SK-MEL-5 (cell line): ENCODE measurements around the gene TMEM43. TPM values are rescaled to one million over a fixed set of nuclear protein-coding genes. Genes with fewer than 3 reads are reported as not detected.

ENCODE experiments used
- DNase-seq: peaks from one replicate; pipeline ENCODE4 v3.0.0-alpha.2; 2016; ENCODE audit warnings: low read depth, low spot score
- in situ Hi-C: cut with HindIII; loops from 2 replicates; pipeline ENCODE4 v1.10.0; 2016; ENCODE audit warnings: low sequenced_read_pairs, high pct_unique_total_duplicates, low pct_unique_long_range_greater_than_20kb
- total RNA-seq: library from RNA; depleted of rRNA; stranded (reverse); fragments of >200 nt; shearing (Covaris generic); gene quantifications from 2 replicates; pipeline ENCODE4 v1.2.3, GENCODE V29; 2014

TMEM43 gene
- total RNA-seq, 1 experiment from 2014 or later = 58.2 TPM

GRCh38 chr3:14144423-14145075, 19.7 kb downstream of the TMEM43 start:
- in situ Hi-C loops = no loop called here
- peak; percentile 87 for DNase-seq

- DNase-seq = no peak
- in situ Hi-C loops = no loop called here
These were observed 20.4 kb downstream of the TMEM43 start for GRCh38 chr3:14145236-14145635.

GRCh38 chr3:14145670-14146380, 21.0 kb downstream of the TMEM43 start:
- in situ Hi-C loops = no loop called here
- no peak for DNase-seq

- DNase-seq = no peak
- in situ Hi-C loops = no loop called here
These were observed 21.7 kb downstream of the TMEM43 start for GRCh38 chr3:14146381-14147065.

GRCh38 chr3:14147066-14147435, 22.2 kb downstream of the TMEM43 start:
- no peak for DNase-seq
- in situ Hi-C loops = no loop called here

GRCh38 chr3:14147617-14148016, 22.8 kb downstream of the TMEM43 start:
- DNase-seq = no peak
- in situ Hi-C loops = no loop called here

GRCh38 chr3:14148041-14148985, 23.5 kb downstream of the TMEM43 start:
- in situ Hi-C loops = no loop called here
- peak; percentile 27 for DNase-seq

GRCh38 chr3:14150078-14150477, 25.2 kb downstream of the TMEM43 start:
- no peak for DNase-seq
- in situ Hi-C loops = no loop called here

- in situ Hi-C loops = no loop called here
- DNase-seq = no peak
These were observed 25.8 kb downstream of the TMEM43 start for GRCh38 chr3:14150491-14151230.

- in situ Hi-C loops = no loop called here
- DNase-seq = no peak
These were observed 26.7 kb downstream of the TMEM43 start for GRCh38 chr3:14151471-14152083.

- DNase-seq = peak; percentile 28
- in situ Hi-C loops = no loop called here
These were observed 27.5 kb downstream of the TMEM43 start for GRCh38 chr3:14152233-14152962.

- in situ Hi-C loops = no loop called here
- no peak for DNase-seq
These were observed 28.1 kb downstream of the TMEM43 start for GRCh38 chr3:14152963-14153355.

GRCh38 chr3:14153663-14154062, 28.8 kb downstream of the TMEM43 start:
- in situ Hi-C loops = no loop called here
- DNase-seq = no peak

GRCh38 chr3:14154276-14154675, 29.4 kb downstream of the TMEM43 start:
- in situ Hi-C loops = no loop called here
- DNase-seq = no peak

GRCh38 chr3:14154895-14155440, 30.1 kb downstream of the TMEM43 start:
- DNase-seq = no peak
- in situ Hi-C loops = no loop called here

GRCh38 chr3:14156201-14156600, 31.3 kb downstream of the TMEM43 start:
- in situ Hi-C loops = no loop called here
- DNase-seq = no peak
